PC-9 (cell line): ENCODE measurements around the gene TMEM272. TPM values are rescaled to one million over a fixed set of nuclear protein-coding genes. Genes with fewer than 3 reads are reported as not detected.

Experiments used
- BruUV-seq: library from RNA; stranded (reverse); fragments of 400-500 nt; replicated peaks from 2 replicates; lab custom pipeline; 2021; lab: Mats Ljungman, UMichigan
- CTCF ChIA-PET: fragments of 300-600 bp; sonication (Branson Sonifier 250); formaldehyde crosslinking; loops from one replicate; lab custom pipeline; 2022; ENCODE audit warnings: antibody characterized with exemption; lab: Charles Lee
- POLR2A ChIA-PET: fragments of 300-600 bp; sonication (Branson Sonifier 250); formaldehyde crosslinking; loops from one replicate; lab custom pipeline; 2022; ENCODE audit warnings: antibody characterized with exemption; ENCODE audit not compliant: unreplicated experiment; lab: Charles Lee
- DNase-seq, 2 experiments: peaks; one replicate each; pipeline versions ENCODE4 v3.0.0 to v3.0.0-alpha.2; 2015 to 2022; ENCODE audit warnings: mixed read lengths in 1 of 2
- H2AFZ ChIP-seq: fragments of 200-600 bp; sonication (generic); 2 replicates; pipeline ENCODE4 v1.8.1; 2017; ENCODE audit warnings: antibody characterized with exemption
- H3F3A ChIP-seq: fragments of 200-600 bp; sonication (generic); 2 replicates; pipeline ENCODE4 v1.8.1; 2017; ENCODE audit warnings: antibody characterized with exemption, mild to moderate bottlenecking, low read depth; ENCODE audit not compliant: insufficient read depth
- H3K27ac ChIP-seq: fragments of 200-600 bp; sonication (generic); 2 replicates; pipeline ENCODE4 v1.6.1; 2016; ENCODE audit warnings: mixed run types
- H3K27me3 ChIP-seq: fragments of 200-600 bp; sonication (generic); 2 replicates; pipeline ENCODE4 v1.6.1; 2016; ENCODE audit warnings: low read depth, mixed run types; ENCODE audit not compliant: insufficient read depth
- H3K36me3 ChIP-seq: fragments of 200-600 bp; sonication (generic); 2 replicates; pipeline ENCODE4 v1.6.1; 2016; ENCODE audit warnings: low read depth, mixed run types
- H3K4me1 ChIP-seq: fragments of 200-600 bp; sonication (generic); replicated peaks from 2 replicates; pipeline ENCODE4 v1.6.1; 2016; ENCODE audit warnings: mixed run types; ENCODE audit not compliant: insufficient read depth
- H3K4me2 ChIP-seq: fragments of 200-600 bp; sonication (generic); 2 replicates; pipeline ENCODE4 v1.6.1; 2017; ENCODE audit warnings: mixed run types
- H3K4me3 ChIP-seq: fragments of 200-600 bp; sonication (generic); 2 replicates; pipeline ENCODE4 v1.6.1; 2016; ENCODE audit warnings: mixed run types
- H3K79me2 ChIP-seq: fragments of 200-600 bp; sonication (generic); 2 replicates; pipeline ENCODE4 v1.6.1; 2017; ENCODE audit warnings: low read depth, mixed run types
- H3K9me2 ChIP-seq: fragments of 200-600 bp; sonication (generic); 2 replicates; pipeline ENCODE4 v1.8.1; 2017; ENCODE audit warnings: mild to moderate bottlenecking; ENCODE audit not compliant: insufficient read depth
- H3K9me3 ChIP-seq: fragments of 200-600 bp; sonication (generic); 2 replicates; pipeline ENCODE4 v1.8.1; 2016; ENCODE audit warnings: low read depth; ENCODE audit not compliant: insufficient read depth
- H4K20me1 ChIP-seq: fragments of 200-600 bp; sonication (generic); 2 replicates; pipeline ENCODE4 v1.8.1; 2017; ENCODE audit not compliant: insufficient read depth
- CTCF ChIP-seq: fragments of 200-600 bp; sonication (generic); conservative IDR thresholded peaks from 2 replicates; pipeline ENCODE4 v1.6.1; 2017; ENCODE audit warnings: mixed run types, antibody characterized with exemption, mild to moderate bottlenecking, moderate library complexity
- EZH2 ChIP-seq: fragments of 200-600 bp; sonication (generic); IDR thresholded peaks from 2 replicates; pipeline ENCODE4 v1.8.0; 2017; ENCODE audit warnings: antibody characterized with exemption, low read depth
- intact Hi-C: fragments of 100-400 bp; cut with micrococcal nuclease; formaldehyde crosslinking; loops from one replicate; pipeline ENCODE4 v1.10.0; 2022; ENCODE audit not compliant: unreplicated experiment
- total RNA-seq: library from RNA; stranded (reverse); gene quantifications from 2 replicates; pipeline ENCODE4 v1.2.3, GENCODE V29; 2021

Gene TMEM272
- total RNA-seq, 1 experiment from 2014 or later = not detected

- H4K20me1 ChIP-seq = no peaks in the 10 kb centered on the region
- H2AFZ ChIP-seq = no peak overlapping the region
- DNase-seq = peak in 1 of 2 experiments; percentile 48
- H3K36me3 ChIP-seq = no peaks in the 10 kb centered on the region
- H3K79me2 ChIP-seq = no peaks in the 10 kb centered on the region
- CTCF ChIA-PET = interaction anchor here (0.6 to 1.1 kb wide), 3 partner anchors 66 to 652 kb away, joined by 3 to 5 read pairs (median 5); no protein-coding TSS in a partner anchor
- H3K4me2 ChIP-seq = no peak overlapping the region
- TF ChIP-seq EZH2 (no peak), CTCF (no peak)
- H3K9me2 ChIP-seq = no peaks in the 10 kb centered on the region
- H3K27me3 ChIP-seq = no peaks in the 10 kb centered on the region
- H3F3A ChIP-seq = peaks cover 37% of the 10 kb centered on the region; the same call in 1 of the 2 replicates
- no TSS peak for BruUV-seq
- no peak overlapping the region for H3K27ac ChIP-seq
- intact Hi-C loops = loop anchor here (5.0 kb wide), 3 partner anchors 326 to 674 kb away; partner anchors contain the start of genes NEK5 and VPS36
- no peak overlapping the region for H3K4me3 ChIP-seq
- H3K4me1 ChIP-seq = peaks cover 26% of the 10 kb centered on the region
- no peaks in the 10 kb centered on the region for H3K9me3 ChIP-seq
- POLR2A ChIA-PET = interaction anchor here (1.3 kb wide), 1 partner anchor 348 kb away, joined by 14 read pairs; the partner anchor contains the start of gene INTS6
These were observed 43.3 kb downstream of the TMEM272 start for GRCh38 chr13:51801631-51802099.

GRCh38 chr13:51800486-51800885 is 44.5 kb downstream of the TMEM272 start:
- Histone ChIP-seq H3K9me2 (no peaks in the 10 kb centered on the region), H3K9me3 (no peaks in the 10 kb centered on the region), H3F3A (peaks cover 32% of the 10 kb centered on the region; the same call in 1 of the 2 replicates), H3K4me1 (peaks cover 26% of the 10 kb centered on the region), H3K36me3 (no peaks in the 10 kb centered on the region), H3K79me2 (no peaks in the 10 kb centered on the region), H4K20me1 (no peaks in the 10 kb centered on the region), H3K27me3 (no peaks in the 10 kb centered on the region), H2AFZ (no peak overlapping the region), H3K27ac (no peak overlapping the region), H3K4me3 (no peak overlapping the region), H3K4me2 (no peak overlapping the region)
- POLR2A ChIA-PET = no interaction called here
- no peak for DNase-seq
- intact Hi-C loops = loop anchor here (5.0 kb wide), 3 partner anchors 327 to 673 kb away; partner anchors contain the start of genes NEK5 and VPS36
- CTCF ChIA-PET = interaction anchor here (0.5 to 1.1 kb wide), 2 partner anchors 373 to 651 kb away, joined by 3 read pairs; no protein-coding TSS in a partner anchor
- no TSS peak for BruUV-seq
- TF ChIP-seq EZH2 (no peak), CTCF (no peak)

- DNase-seq = no peak
- TF ChIP-seq CTCF (no peak), EZH2 (no peak)
- peaks cover 21% of the 10 kb centered on the region for H3K4me1 ChIP-seq
- ChIA-PET CTCF (no interaction called here), POLR2A (no interaction called here)
- H2AFZ ChIP-seq = no peak overlapping the region
- no peaks in the 10 kb centered on the region for H3K9me3 ChIP-seq
- H3K27ac ChIP-seq = no peak overlapping the region
- BruUV-seq = no TSS peak
- H4K20me1 ChIP-seq = no peaks in the 10 kb centered on the region
- intact Hi-C loops = loop anchor here (10.0 kb wide), 1 partner anchor 514 kb away; no protein-coding TSS in a partner anchor
- no peak overlapping the region for H3K4me2 ChIP-seq
- no peak overlapping the region for H3K4me3 ChIP-seq
- H3F3A ChIP-seq = peaks cover 23% of the 10 kb centered on the region; the same call in 1 of the 2 replicates
- no peaks in the 10 kb centered on the region for H3K79me2 ChIP-seq
- no peaks in the 10 kb centered on the region for H3K9me2 ChIP-seq
- no peaks in the 10 kb centered on the region for H3K36me3 ChIP-seq
- H3K27me3 ChIP-seq = no peaks in the 10 kb centered on the region
These were observed 45.7 kb downstream of the TMEM272 start for GRCh38 chr13:51799261-51799660.
